RWPE2 (cell line): ENCODE measurements around the gene AFAP1.

Source experiments
- ATAC-seq: fragments of 200-7000 bp; cut with Tn5 transposase; 3 replicates; pipeline ENCODE4 v1.9.1; 2021; ENCODE audit warnings: low read depth
- DNase-seq: peaks from one replicate; pipeline ENCODE4 v3.0.0-alpha.2; 2020; ENCODE audit warnings: low spot score
- H3K27ac ChIP-seq: fragments of 450-650 bp; 2 replicates; pipeline ENCODE4 v1.5.1; 2017; ENCODE audit warnings: mild to moderate bottlenecking; ENCODE audit not compliant: poor library complexity, severe bottlenecking
- H3K27me3 ChIP-seq: fragments of 250-450 bp; sonication (Bioruptor Pico); 2 replicates; pipeline ENCODE4 v1.5.1; 2021; ENCODE audit warnings: mild to moderate bottlenecking, moderate library complexity; ENCODE audit not compliant: insufficient read depth, poor library complexity, severe bottlenecking
- H3K36me3 ChIP-seq: fragments of 250-450 bp; sonication (Bioruptor Pico); 2 replicates; pipeline ENCODE4 v1.5.1; 2020; ENCODE audit warnings: low read depth, mild to moderate bottlenecking, moderate library complexity
- H3K4me1 ChIP-seq: fragments of 250-450 bp; sonication (Bioruptor Pico); 2 replicates; pipeline ENCODE4 v1.5.1; 2021; ENCODE audit warnings: mild to moderate bottlenecking, moderate library complexity; ENCODE audit not compliant: insufficient read depth, poor library complexity, severe bottlenecking
- H3K4me3 ChIP-seq: fragments of 250-450 bp; sonication (Bioruptor Pico); 2 replicates; pipeline ENCODE4 v1.5.1; 2021; ENCODE audit warnings: mild to moderate bottlenecking, moderate library complexity; ENCODE audit not compliant: severe bottlenecking
- H3K9me3 ChIP-seq: fragments of 250-450 bp; sonication (Bioruptor Pico); 2 replicates; pipeline ENCODE4 v1.5.1; 2021; ENCODE audit warnings: mild to moderate bottlenecking, moderate library complexity; ENCODE audit not compliant: severe bottlenecking
- TF ChIP-seq, protein P1 (sequence below): fragments of 450-650 bp; IDR thresholded peaks from one replicate; pipeline ENCODE4 v1.5.1; 2017; ENCODE audit warnings: mild to moderate bottlenecking, moderate library complexity; ENCODE audit not compliant: poor library complexity, severe bottlenecking

Gene AFAP1

DNA sequence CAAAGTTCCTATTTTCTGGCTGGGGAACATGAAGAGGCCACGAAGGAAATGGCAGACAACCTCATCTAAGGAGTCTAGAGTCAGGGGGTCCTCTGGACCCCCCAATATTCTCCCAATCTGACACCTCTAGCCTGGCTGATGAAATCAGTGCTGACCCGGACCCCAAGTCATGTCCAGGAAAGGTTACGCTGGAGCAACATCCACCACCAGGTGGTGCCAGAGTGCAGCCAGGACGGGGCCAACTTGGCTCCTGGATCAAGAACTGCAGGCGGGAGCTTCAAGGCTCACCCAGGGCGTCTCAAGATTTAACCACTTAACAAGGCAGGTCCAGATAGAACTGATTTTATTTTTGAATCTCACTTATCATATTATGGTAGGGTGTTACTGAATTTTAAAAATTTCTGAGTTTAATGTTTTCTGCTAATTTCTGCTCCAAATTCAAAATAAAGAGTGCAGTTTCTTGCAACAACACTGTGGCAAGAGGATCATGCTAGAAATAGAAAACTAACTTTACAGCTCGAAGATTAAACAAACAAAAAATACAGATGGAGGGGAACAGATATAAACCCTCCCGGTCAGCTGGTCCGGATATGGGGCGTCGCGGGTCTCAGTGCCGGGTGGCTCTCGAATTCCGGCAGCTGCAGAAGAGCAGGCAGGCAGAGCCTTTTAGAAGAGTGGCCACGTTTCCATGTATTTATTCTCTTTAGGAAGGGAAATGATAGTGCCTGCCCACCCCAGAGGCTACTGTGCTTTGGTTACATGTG is 135.5 kb downstream of the AFAP1 start:
- DNase-seq (no peak), ATAC-seq (peak; percentile 33; the same call in 2 of the 3 replicates)
- Histone ChIP-seq H3K36me3 (peaks cover 67% of the 10 kb centered on the region), H3K27ac (peak overlapping the region; percentile 92), H3K4me3 (no peak overlapping the region), H3K4me1 (peaks cover 25% of the 10 kb centered on the region), H3K27me3 (no peaks in the 10 kb centered on the region), H3K9me3 (peaks cover 10% of the 10 kb centered on the region)
- TF ChIP-seq, protein P1, sequence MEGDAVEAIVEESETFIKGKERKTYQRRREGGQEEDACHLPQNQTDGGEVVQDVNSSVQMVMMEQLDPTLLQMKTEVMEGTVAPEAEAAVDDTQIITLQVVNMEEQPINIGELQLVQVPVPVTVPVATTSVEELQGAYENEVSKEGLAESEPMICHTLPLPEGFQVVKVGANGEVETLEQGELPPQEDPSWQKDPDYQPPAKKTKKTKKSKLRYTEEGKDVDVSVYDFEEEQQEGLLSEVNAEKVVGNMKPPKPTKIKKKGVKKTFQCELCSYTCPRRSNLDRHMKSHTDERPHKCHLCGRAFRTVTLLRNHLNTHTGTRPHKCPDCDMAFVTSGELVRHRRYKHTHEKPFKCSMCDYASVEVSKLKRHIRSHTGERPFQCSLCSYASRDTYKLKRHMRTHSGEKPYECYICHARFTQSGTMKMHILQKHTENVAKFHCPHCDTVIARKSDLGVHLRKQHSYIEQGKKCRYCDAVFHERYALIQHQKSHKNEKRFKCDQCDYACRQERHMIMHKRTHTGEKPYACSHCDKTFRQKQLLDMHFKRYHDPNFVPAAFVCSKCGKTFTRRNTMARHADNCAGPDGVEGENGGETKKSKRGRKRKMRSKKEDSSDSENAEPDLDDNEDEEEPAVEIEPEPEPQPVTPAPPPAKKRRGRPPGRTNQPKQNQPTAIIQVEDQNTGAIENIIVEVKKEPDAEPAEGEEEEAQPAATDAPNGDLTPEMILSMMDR = peak; percentile 96

DNA sequence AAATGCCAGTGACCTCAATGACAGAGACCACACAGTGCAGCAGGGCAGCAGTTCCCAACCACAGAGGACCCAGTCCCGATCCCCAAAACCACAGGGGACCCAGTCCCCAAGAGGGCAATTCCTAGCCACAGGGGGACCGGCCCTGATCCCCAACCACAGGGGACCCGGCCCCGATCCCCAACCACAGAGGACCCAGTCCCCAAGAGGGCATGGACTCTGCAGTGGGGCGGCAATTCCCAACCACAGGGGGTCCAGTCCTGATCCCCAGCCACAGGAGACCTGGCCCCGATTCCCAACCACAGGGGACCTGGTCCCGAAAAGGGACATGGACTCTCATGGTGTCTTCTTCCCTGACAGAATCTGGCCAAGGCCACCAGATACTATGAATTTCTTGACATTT is 136.3 kb downstream of the AFAP1 start:
- peaks cover 6% of the 10 kb centered on the region for H3K9me3 ChIP-seq
- no peak for ATAC-seq
- TF ChIP-seq, protein P1 = no peak
- H3K36me3 ChIP-seq = peaks cover 66% of the 10 kb centered on the region
- no peak overlapping the region for H3K4me3 ChIP-seq
- no peaks in the 10 kb centered on the region for H3K27me3 ChIP-seq
- peaks cover 18% of the 10 kb centered on the region for H3K4me1 ChIP-seq
- DNase-seq = no peak
- peak overlapping the region; percentile 92 for H3K27ac ChIP-seq

DNA sequence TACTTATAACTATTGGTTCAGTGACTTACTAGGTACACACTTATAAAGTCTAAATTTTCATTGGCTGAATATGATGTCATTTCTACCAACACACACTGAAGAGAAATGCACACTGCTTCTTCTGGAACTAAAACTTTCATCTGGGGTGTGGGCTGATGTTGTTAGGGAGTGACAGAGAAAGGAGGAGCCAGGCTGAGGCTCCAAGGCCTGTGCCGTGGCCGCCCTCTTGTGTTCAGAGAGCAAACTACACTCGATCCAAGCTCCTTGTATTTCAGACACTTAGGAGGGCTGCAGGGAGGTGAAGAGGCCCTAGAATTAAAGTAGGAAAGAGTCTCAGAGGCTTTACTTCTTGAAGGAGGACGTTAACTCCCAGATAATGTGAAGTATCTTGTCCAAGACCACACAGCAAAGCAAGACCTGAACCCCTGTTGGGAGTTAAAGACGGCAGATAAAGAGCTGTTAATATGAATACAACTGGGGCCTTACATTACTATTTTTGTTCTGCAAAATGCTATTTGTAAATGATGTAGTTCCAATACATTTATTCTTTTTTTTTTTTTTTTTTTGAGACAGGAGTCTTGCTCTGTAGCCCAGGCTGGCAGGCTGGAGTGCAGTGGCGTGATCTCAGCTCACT is 137.5 kb downstream of the AFAP1 start:
- H3K36me3 ChIP-seq = peaks cover 61% of the 10 kb centered on the region

DNA sequence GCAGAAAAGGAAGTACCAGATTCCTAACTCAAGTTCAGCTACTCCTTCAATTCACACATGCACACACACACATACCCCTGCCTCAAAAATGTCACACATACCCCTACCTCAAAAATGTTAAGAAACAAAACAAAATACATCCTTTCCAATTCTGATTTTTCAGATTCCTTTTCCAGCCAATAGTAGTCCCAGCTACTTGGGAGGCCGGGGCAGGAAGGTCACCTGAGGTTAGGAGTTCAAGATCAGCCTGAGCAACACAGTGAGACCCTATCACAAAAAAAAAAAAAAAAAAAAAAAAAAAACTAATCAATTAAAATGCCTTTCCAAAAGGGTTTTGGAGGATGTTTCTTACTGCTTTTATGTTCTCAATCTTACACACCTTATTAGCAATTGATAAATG is 138.0 kb downstream of the AFAP1 start:
- Histone ChIP-seq H3K4me3 (no peak overlapping the region), H3K27ac (no peak overlapping the region), H3K36me3 (peaks cover 61% of the 10 kb centered on the region), H3K27me3 (no peaks in the 10 kb centered on the region), H3K9me3 (no peaks in the 10 kb centered on the region), H3K4me1 (peaks cover 18% of the 10 kb centered on the region)
- DNase-seq (no peak), ATAC-seq (no peak)
- TF ChIP-seq, protein P1 = no peak

More for the DNA sequence above, 137.5 kb downstream of the AFAP1 start:
- Histone ChIP-seq H3K27me3 (no peaks in the 10 kb centered on the region), H3K27ac (no peak overlapping the region), H3K4me3 (no peak overlapping the region), H3K4me1 (peaks cover 18% of the 10 kb centered on the region), H3K9me3 (no peaks in the 10 kb centered on the region)
- TF ChIP-seq, protein P1 = peak; percentile 96
- DNase-seq (no peak), ATAC-seq (peak; percentile 51)

DNA sequence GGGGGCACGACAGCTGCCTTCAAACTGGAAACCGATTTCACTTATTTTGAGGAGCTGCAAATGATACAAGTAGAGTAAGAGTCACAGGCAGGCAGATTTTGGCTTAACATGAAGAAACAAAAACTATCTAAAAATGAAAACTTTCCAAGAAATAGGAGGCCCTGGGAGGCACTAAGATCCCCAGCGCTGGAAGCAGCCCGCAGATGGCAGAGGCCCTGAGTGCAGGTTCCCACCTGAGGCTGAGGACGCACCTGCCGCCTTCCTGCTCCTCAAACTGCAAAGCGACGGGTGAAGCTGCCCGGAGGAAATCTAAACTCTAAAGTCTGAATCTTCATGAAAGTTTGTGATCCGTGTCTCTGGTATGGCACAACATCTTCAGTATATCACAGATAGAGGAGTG is 138.7 kb downstream of the AFAP1 start:
- DNase-seq = no peak
- no peaks in the 10 kb centered on the region for H3K27me3 ChIP-seq
- H3K4me1 ChIP-seq = peaks cover 15% of the 10 kb centered on the region
- H3K4me3 ChIP-seq = no peak overlapping the region
- TF ChIP-seq, protein P1 = no peak
- peaks cover 65% of the 10 kb centered on the region for H3K36me3 ChIP-seq
- H3K9me3 ChIP-seq = no peaks in the 10 kb centered on the region
- H3K27ac ChIP-seq = no peak overlapping the region
- no peak for ATAC-seq
